Endothelial cell of umbilical vein (primary cell): ENCODE measurements around the gene JARID2.

Experiments
- CTCF ChIP-seq, 2 donors: IDR thresholded peaks; 1 replicate in 1 of 2; 2 replicates in 1 of 2; pipeline ENCODE4 v1.5.1; 2011; ENCODE audit warnings: low read length in 2 of 2, mild to moderate bottlenecking in 2 of 2, moderate library complexity in 2 of 2, control low read depth in 1 of 2, inconsistent platforms in 1 of 2, low read depth in 1 of 2; ENCODE audit not compliant: insufficient read depth in 1 of 2; ENCODE audit errors: extremely low read depth in 1 of 2
- EZH2 ChIP-seq: IDR thresholded peaks from 2 replicates; pipeline ENCODE4 v1.6.1; 2012; ENCODE audit warnings: borderline replicate concordance, low read depth, mild to moderate bottlenecking, moderate library complexity, low read length, inconsistent platforms; ENCODE audit not compliant: severe bottlenecking
- JUN ChIP-seq: IDR thresholded peaks from 2 replicates; pipeline ENCODE4 v1.6.1; 2011; ENCODE audit warnings: borderline replicate concordance, low read depth; ENCODE audit not compliant: insufficient read length, insufficient read depth
- MAX ChIP-seq: IDR thresholded peaks from 2 replicates; pipeline ENCODE4 v1.6.1; 2011; ENCODE audit not compliant: insufficient read depth, insufficient read length
- POLR2A ChIP-seq: IDR thresholded peaks from 2 replicates; pipeline ENCODE4 v1.6.1; 2012; ENCODE audit warnings: low read depth, mild to moderate bottlenecking, control low read depth, low read length
- POLR2AphosphoS5 ChIP-seq: IDR thresholded peaks from 2 replicates; pipeline ENCODE4 v1.6.1; 2012; ENCODE audit warnings: low read depth, mild to moderate bottlenecking, control low read depth, low read length, moderate library complexity; ENCODE audit not compliant: insufficient read depth

GRCh38 chr6:15524861-15525401 lies 279.1 kb downstream of the JARID2 start:
- no peak for TF ChIP-seq CTCF (IDR thresholded peaks at IDR 0.05; ENCODE audit: extremely low read depth in 1 of 2, insufficient read depth in 1 of 2, low read depth in 1 of 2, low read length in 2 of 2)
- TF ChIP-seq JUN, result no peak
- no peak for TF ChIP-seq POLR2A
- TF ChIP-seq EZH2, result no peak
- TF ChIP-seq MAX, result no peak
- TF ChIP-seq POLR2AphosphoS5, result no peak
